Karpas-422 (cell line): ENCODE results near the gene RNF11. TPM values are rescaled to one million over a fixed set of nuclear protein-coding genes. Genes with fewer than 3 reads are reported as not detected.
A peak's percentile ranks its signal among the peaks of the same experiment; 100 is the strongest.

Experiments
- DNase-seq: peaks from one replicate; pipeline ENCODE4 v3.0.0-alpha.2; 2015
- H2AFZ ChIP-seq: fragments of 200-600 bp; sonication (generic); 2 replicates; pipeline ENCODE4 v1.6.1; 2014; ENCODE audit warnings: antibody characterized with exemption, low read length, mixed read lengths
- H3K27ac ChIP-seq: fragments of 200-600 bp; sonication (generic); 2 replicates; pipeline ENCODE4 v1.5.1; 2014; ENCODE audit warnings: mild to moderate bottlenecking, low read length, moderate library complexity
- H3K27me3 ChIP-seq: fragments of 200-600 bp; sonication (generic); 2 replicates; pipeline ENCODE4 v1.6.1; 2014; ENCODE audit warnings: low read length, mixed read lengths
- H3K36me3 ChIP-seq: fragments of 200-600 bp; sonication (generic); 2 replicates; pipeline ENCODE4 v1.6.1; 2014; ENCODE audit warnings: low read length, mixed read lengths; ENCODE audit not compliant: insufficient read depth
- H3K4me1 ChIP-seq: fragments of 200-600 bp; sonication (generic); 2 replicates; pipeline ENCODE4 v1.6.1; 2014; ENCODE audit warnings: mild to moderate bottlenecking, low read length, mixed read lengths
- H3K4me2 ChIP-seq: fragments of 200-600 bp; sonication (generic); 2 replicates; pipeline ENCODE4 v1.6.1; 2014; ENCODE audit warnings: low read length, low read depth, mild to moderate bottlenecking; ENCODE audit not compliant: poor library complexity, severe bottlenecking
- H3K4me3 ChIP-seq: fragments of 200-600 bp; sonication (generic); 2 replicates; pipeline ENCODE4 v1.5.1; 2014; ENCODE audit warnings: mild to moderate bottlenecking, antibody characterized with exemption, low read length, mixed read lengths
- H3K79me2 ChIP-seq: fragments of 200-600 bp; sonication (generic); 2 replicates; pipeline ENCODE4 v1.6.1; 2014; ENCODE audit warnings: mild to moderate bottlenecking, low read length, mixed read lengths
- H3K9ac ChIP-seq: fragments of 200-600 bp; sonication (generic); 2 replicates; pipeline ENCODE4 v1.6.0; 2014; ENCODE audit warnings: low read length
- H3K9me2 ChIP-seq: fragments of 200-600 bp; sonication (generic), shearing (Covaris generic); replicated peaks from 2 replicates; pipeline ENCODE4 v1.6.0; 2014; ENCODE audit warnings: mild to moderate bottlenecking, low read length, moderate library complexity; ENCODE audit not compliant: insufficient read depth
- H3K9me3 ChIP-seq: fragments of 300-700, 200-600 bp; sonication (generic); 2 replicates; pipeline ENCODE4 v1.6.1; 2014; ENCODE audit warnings: low read length, mixed read lengths
- H4K20me1 ChIP-seq: fragments of 200-600 bp; sonication (generic); 2 replicates; pipeline ENCODE4 v1.6.1; 2014; ENCODE audit warnings: mild to moderate bottlenecking, antibody characterized with exemption, low read length, low read depth; ENCODE audit not compliant: insufficient read depth
- total RNA-seq: library from RNA; depleted of rRNA; stranded (reverse); fragments of >200 nt; shearing (Covaris generic); gene quantifications from 2 replicates; pipeline ENCODE4 v1.2.3, GENCODE V29; 2014; ENCODE audit warnings: low replicate concordance; rRNA removed

Gene RNF11, protein sequence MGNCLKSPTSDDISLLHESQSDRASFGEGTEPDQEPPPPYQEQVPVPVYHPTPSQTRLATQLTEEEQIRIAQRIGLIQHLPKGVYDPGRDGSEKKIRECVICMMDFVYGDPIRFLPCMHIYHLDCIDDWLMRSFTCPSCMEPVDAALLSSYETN
- total RNA-seq, result 10.0 and 12.3 TPM in 2 replicates

DNA sequence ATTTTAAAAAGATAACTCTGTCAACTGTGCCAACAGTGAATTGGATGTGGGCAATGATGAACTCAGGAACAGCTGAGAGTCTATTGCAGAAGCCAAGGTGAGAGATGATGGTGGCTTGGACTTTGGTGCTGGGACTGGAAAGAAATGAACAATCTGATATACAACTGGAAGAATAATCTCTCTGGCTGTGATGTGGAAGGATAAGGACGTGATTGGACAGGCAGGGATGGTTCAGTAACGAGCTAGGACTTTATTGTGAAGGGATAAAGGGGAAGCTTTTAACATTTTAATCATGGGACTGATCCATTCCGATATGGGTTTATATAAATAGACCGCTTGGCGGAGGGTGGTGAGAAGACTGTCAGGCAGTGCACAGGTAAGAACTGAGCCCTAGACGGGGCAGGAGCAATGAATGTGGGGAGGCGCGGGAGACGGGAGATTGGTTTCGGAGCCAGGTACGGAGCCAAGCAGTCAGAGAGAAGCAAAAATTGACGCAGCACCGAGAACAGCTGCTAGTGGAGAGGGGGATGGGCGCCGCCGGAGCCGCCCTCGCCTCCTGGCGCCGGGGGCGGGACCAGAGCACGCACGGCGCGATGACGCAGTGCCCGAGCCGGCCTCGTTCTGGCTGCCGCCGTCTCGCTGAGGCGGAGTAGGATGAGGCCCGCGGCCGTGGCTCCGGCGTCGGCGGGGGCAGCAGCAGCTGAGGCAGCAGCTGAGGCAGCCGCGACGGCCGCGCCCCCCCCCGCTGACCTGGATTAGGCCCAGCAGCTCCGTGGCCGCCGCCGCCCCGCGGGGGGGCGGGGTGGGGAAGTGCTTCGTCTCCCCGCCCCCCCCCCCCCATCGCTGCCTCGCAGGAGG lies at the start of gene RNF11:
TSS of gene RNF11 (plus strand) at position 601 of the 858 bp plus-strand sequence. CDS start 484 bp downstream, outside the sequence.
- Histone ChIP-seq H4K20me1 (peaks cover 29% of the 10 kb centered on the region), H3K27ac (no peak within 1 kb of the TSS), H3K9me3 (no peaks in the 10 kb centered on the region), H3K27me3 (no peaks in the 10 kb centered on the region), H3K9ac (peak within 1 kb of the TSS; percentile 87), H3K9me2 (no peaks in the 10 kb centered on the region), H3K4me1 (peaks cover 30% of the 10 kb centered on the region), H3K36me3 (no peaks in the 10 kb centered on the region), H3K4me3 (peak within 1 kb of the TSS; percentile 95), H3K79me2 (peaks cover 15% of the 10 kb centered on the region; the same call in 1 of the 2 replicates), H3K4me2 (peak within 1 kb of the TSS; percentile 83), H2AFZ (peak within 1 kb of the TSS; percentile 95)
- DNase-seq, result peak; percentile 96

DNA sequence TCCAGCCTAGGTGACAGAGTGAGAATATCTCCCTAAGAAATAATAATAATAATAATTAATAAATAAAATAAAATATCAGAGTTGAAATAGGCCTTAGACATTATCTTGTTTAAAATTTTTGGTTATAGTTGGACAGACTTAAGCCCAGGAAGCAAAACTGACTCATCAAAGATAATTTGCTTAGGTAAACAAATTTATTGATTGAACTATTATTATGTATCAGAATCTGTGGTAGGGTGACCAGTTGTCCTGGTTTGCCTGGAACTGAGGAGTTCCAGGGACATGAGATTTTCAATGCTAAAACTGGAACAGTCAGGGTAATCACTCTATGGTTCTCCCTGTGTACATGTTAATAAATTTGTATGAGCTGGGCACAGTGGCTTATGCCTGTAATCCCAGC lies 47.8 kb upstream of the RNF11 start:
- H3K9me2 ChIP-seq, result no peaks in the 10 kb centered on the region
- H4K20me1 ChIP-seq, result no peaks in the 10 kb centered on the region
- no peaks in the 10 kb centered on the region for H3K36me3 ChIP-seq
- H3K9me3 ChIP-seq, result no peaks in the 10 kb centered on the region
- no peaks in the 10 kb centered on the region for H3K79me2 ChIP-seq
- H3K27me3 ChIP-seq, result no peaks in the 10 kb centered on the region
- DNase-seq, result no peak
- H3K9ac ChIP-seq, result no peak overlapping the region
- no peak overlapping the region for H2AFZ ChIP-seq
- no peak overlapping the region for H3K27ac ChIP-seq
- no peak overlapping the region for H3K4me2 ChIP-seq
- H3K4me1 ChIP-seq, result no peaks in the 10 kb centered on the region
- no peak overlapping the region for H3K4me3 ChIP-seq

DNA sequence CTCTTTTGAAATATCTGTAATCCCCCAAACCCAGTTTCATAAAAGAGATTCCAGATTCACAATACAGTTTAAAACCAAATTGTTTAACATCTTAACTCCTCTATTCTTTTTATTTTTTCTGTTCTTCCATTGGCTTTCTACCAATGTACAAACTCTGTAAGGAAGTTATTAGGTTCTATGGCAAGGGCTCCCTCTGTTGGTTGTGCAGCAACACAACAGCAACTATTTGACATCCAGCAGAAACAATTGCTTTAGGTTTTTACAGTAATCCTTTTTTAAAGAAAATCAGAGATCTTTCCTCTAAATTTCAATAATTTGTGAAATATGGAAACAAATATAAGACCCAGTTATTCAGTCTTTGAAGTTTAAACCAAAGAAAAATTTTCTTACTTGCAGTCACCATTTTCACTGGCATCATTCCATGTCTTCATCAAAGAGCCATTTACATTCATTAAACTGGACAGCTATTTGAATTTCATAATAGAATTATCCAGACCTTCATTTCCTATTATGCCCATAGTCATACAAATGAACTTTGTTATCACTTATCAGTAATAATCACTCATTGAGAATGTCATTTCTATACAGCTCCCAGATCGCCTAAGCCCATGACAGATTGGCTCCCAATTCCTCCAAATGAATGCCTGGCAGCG lies 46.5 kb upstream of the RNF11 start:
- Histone ChIP-seq H3K27ac (no peak overlapping the region), H3K4me2 (no peak overlapping the region), H3K27me3 (no peaks in the 10 kb centered on the region), H2AFZ (no peak overlapping the region), H3K9ac (no peak overlapping the region), H4K20me1 (no peaks in the 10 kb centered on the region), H3K36me3 (no peaks in the 10 kb centered on the region), H3K4me3 (no peak overlapping the region), H3K4me1 (no peaks in the 10 kb centered on the region), H3K79me2 (no peaks in the 10 kb centered on the region), H3K9me3 (no peaks in the 10 kb centered on the region), H3K9me2 (no peaks in the 10 kb centered on the region)
- DNase-seq, result peak; percentile 79

DNA sequence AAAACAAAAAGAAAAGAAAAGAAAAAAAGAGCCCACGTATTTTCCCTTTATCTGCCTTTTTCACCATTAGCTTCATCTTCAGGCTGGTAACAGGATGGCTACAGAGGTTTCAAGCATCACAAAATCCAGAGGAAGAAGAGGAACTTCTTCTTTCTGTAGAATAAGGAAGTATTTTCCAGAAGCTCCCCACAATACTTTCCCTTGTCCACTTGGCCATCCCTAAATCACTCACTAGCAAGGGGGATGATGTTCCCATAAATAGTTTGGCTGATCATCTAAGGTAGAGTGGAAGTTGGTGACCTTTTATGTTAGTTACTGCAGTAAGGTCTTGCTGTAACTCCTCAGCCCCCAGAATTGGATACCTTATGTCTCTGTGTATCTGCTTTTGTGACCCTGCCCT lies 45.1 kb upstream of the RNF11 start:
- DNase-seq, result no peak
- Histone ChIP-seq H3K9me3 (no peaks in the 10 kb centered on the region), H2AFZ (no peak overlapping the region), H3K27me3 (no peaks in the 10 kb centered on the region), H3K4me3 (no peak overlapping the region), H3K9ac (no peak overlapping the region), H3K4me2 (no peak overlapping the region), H3K79me2 (no peaks in the 10 kb centered on the region), H3K27ac (no peak overlapping the region), H3K9me2 (no peaks in the 10 kb centered on the region), H4K20me1 (no peaks in the 10 kb centered on the region), H3K4me1 (no peaks in the 10 kb centered on the region), H3K36me3 (no peaks in the 10 kb centered on the region)

DNA sequence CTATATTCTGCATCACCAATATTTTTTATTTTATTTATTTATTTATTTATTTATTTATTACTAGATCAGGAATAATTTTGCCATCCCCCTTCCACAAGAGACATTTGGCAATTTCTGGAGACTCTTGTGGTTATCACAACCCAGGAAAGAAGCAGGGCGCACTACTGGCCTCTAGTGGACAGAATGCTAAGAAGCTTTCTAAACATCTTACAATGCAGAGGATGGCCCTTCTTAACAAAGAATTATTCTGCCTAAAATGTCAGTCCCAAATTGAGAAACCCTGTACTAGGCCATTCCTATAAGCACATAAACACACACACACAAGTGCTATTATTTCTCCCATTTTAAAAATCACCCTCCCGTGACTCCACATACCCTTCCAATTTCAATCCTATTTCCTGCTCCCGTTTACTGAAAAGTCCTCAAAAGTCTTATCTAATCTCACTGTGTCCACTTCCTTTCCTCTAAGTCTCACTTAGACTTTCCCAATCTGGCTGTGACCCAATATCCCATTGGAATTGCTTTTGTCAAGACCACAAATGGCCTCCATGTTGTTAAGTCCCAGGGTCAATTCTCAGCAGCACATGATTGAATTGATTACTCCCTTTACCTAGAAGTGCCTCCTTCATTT lies 43.7 kb upstream of the RNF11 start:
- H3K79me2 ChIP-seq, result no peaks in the 10 kb centered on the region
- H3K4me1 ChIP-seq, result no peaks in the 10 kb centered on the region
- no peak overlapping the region for H3K4me2 ChIP-seq
- no peak overlapping the region for H3K9ac ChIP-seq
- H3K27me3 ChIP-seq, result no peaks in the 10 kb centered on the region
- no peak overlapping the region for H3K27ac ChIP-seq
- peak; percentile 84 for DNase-seq
- no peak overlapping the region for H2AFZ ChIP-seq
- H3K4me3 ChIP-seq, result no peak overlapping the region
- H3K9me3 ChIP-seq, result no peaks in the 10 kb centered on the region
- H4K20me1 ChIP-seq, result no peaks in the 10 kb centered on the region
- H3K36me3 ChIP-seq, result no peaks in the 10 kb centered on the region
- H3K9me2 ChIP-seq, result no peaks in the 10 kb centered on the region

DNA sequence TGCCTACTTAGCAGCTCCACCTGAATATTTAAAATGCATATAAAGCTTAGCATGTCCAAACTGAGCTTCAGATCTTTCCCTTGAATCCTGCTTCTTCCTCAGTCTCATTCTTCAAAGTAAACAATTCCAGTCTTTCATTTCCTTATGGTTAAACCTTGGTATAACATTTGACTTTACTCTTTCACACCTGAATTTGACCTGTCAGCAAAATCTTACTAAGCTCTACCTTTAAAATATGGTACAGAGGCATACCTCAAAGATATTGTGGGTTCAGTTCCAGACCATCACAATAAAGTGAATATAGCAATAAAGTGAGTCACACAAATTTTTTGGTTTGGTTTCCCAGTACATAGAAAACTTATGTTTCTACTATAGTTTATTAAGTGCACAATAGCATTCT lies 42.5 kb upstream of the RNF11 start:
- no peaks in the 10 kb centered on the region for H3K79me2 ChIP-seq
- H3K4me1 ChIP-seq, result no peaks in the 10 kb centered on the region
- H2AFZ ChIP-seq, result no peak overlapping the region
- H3K9ac ChIP-seq, result no peak overlapping the region
- no peaks in the 10 kb centered on the region for H3K9me2 ChIP-seq
- no peak overlapping the region for H3K27ac ChIP-seq
- no peak for DNase-seq
- H4K20me1 ChIP-seq, result no peaks in the 10 kb centered on the region
- no peak overlapping the region for H3K4me2 ChIP-seq
- H3K27me3 ChIP-seq, result no peaks in the 10 kb centered on the region
- no peaks in the 10 kb centered on the region for H3K9me3 ChIP-seq
- H3K4me3 ChIP-seq, result no peak overlapping the region
- H3K36me3 ChIP-seq, result no peaks in the 10 kb centered on the region

DNA sequence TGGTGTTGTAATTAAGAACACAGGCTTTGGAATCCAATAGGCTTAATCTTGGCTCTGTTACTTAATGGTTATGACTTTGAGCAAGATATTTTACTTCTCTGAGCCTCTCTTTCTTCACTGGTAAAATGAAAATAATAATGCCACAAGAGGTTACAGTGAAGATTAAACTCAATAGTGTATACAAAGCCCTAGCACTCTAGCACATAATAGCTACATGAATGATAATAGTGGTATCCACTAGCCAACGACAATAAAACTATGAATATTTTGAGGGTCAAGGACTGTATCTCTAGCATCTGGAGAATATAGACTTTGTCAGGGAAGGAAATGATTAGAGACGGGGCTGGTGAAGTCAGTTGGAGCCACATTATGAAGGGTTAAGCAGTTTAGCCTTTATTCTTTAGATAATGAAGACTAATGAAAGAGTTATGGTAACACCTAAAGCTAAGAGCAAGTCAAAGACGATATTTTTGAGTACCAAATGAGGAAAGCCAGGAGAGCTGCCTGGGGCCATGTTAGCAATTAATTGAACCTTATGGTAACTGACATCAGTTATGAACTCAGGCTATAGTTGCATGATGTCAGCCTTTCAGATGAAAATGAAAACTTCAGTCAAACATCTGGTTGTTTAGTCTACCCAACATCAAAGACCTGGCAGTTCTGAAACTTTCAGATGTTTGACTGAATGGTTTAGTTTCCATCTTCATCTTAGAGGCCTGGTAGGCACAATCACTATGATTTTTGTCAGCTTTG lies 32.8 kb upstream of the RNF11 start:
- Histone ChIP-seq H2AFZ (no peak overlapping the region), H3K4me3 (no peak overlapping the region), H3K79me2 (no peaks in the 10 kb centered on the region), H3K27me3 (no peaks in the 10 kb centered on the region), H3K9ac (no peak overlapping the region), H4K20me1 (no peaks in the 10 kb centered on the region), H3K4me1 (no peaks in the 10 kb centered on the region), H3K36me3 (no peaks in the 10 kb centered on the region), H3K4me2 (no peak overlapping the region), H3K9me3 (no peaks in the 10 kb centered on the region), H3K27ac (no peak overlapping the region), H3K9me2 (no peaks in the 10 kb centered on the region)
- no peak for DNase-seq
